Measurements from ENCODE around the gene GSX1. TPM values are rescaled to one million over a fixed set of nuclear protein-coding genes. Genes with fewer than 3 reads are reported as not detected.

GSX1 gene
- total and polyA plus RNA-seq, 9 of the 15 experiments (the other 6 are each of a cell fraction or from before 2014, with no cell fraction given), result not detected

GRCh38 chr13:27794921-27795717 lies 2.8 kb downstream of the GSX1 start:
- CTCF ChIA-PET (ENCODE audit: low intra/inter-chr PET ratio), result no interaction called here
- in situ Hi-C loops (cut with MboI), result no loop called here
- intact Hi-C loops (cut with micrococcal nuclease), result no loop called here
- FAIRE-seq (no peak), ATAC-seq (no peak), DNase-seq (ENCODE audit: extremely low read depth in 1 of 4, low spot score in 3 of 4) (no peak)
- no peak overlapping the region for H2AFZ ChIP-seq (ENCODE audit: low read depth, low read length)
- H3K36me3 ChIP-seq (ENCODE audit: control insufficient read depth, insufficient read depth, low read length), result no peaks in the 10 kb centered on the region
- H3K9me3 ChIP-seq (replicated peaks; ENCODE audit: control insufficient read depth, insufficient read depth, low read depth, low read length), result no peaks in the 10 kb centered on the region
- WGBS (ENCODE audit: insufficient coverage, low coverage, missing lambda C conversion rate), result 2% methylated on average over 28 of the region's 44 CpGs
- no peaks in the 10 kb centered on the region for H3K4me1 ChIP-seq (replicated peaks in 1 of 2; ENCODE audit: control insufficient read depth in 2 of 2, insufficient read depth in 2 of 2, low read length in 2 of 2)
- no peak overlapping the region for H3K4me3 ChIP-seq
- no peak overlapping the region for H3K27ac ChIP-seq (ENCODE audit: extremely low read depth, low read depth, low read length)
- H3K9ac ChIP-seq (ENCODE audit: insufficient read depth in 1 of 2, low read depth in 2 of 2, low read length in 2 of 2), result no peak overlapping the region
- POLR2A ChIA-PET, result no interaction called here
- no peak overlapping the region for H3K4me2 ChIP-seq (ENCODE audit: insufficient read depth, low read length)
- no peaks in the 10 kb centered on the region for H3K79me2 ChIP-seq (ENCODE audit: control insufficient read depth, insufficient read depth, low read length)
- no peaks in the 10 kb centered on the region for H4K20me1 ChIP-seq (replicated peaks; ENCODE audit: control insufficient read depth, insufficient read depth, low read length)
- no peaks in the 10 kb centered on the region for H3K9me1 ChIP-seq (ENCODE audit: control insufficient read depth, insufficient read depth, low read length)
- BruUV-seq (replicated peaks), result no TSS peak
- TF ChIP-seq E2F1 (CRISPR knock-in tag; IDR thresholded peaks at IDR 0.05) (no peak), STAT5A (IDR thresholded peaks at IDR 0.05; ENCODE audit: borderline replicate concordance, low read length) (no peak), NCOA4 (IDR thresholded peaks at IDR 0.05; ENCODE audit: partially characterized antibody) (no peak), YBX1 (IDR thresholded peaks at IDR 0.05) (no peak), CTBP1 (IDR thresholded peaks at IDR 0.05; ENCODE audit: borderline replicate concordance) (no peak), PTRF (tag; IDR thresholded peaks at IDR 0.05) (no peak), ERF (CRISPR knock-in tag; IDR thresholded peaks at IDR 0.05) (no peak)
- H3K27me3 ChIP-seq (ENCODE audit: control insufficient read depth in 2 of 2, insufficient read depth in 2 of 2, low read length in 2 of 2), result peaks cover 16 to 70% of the 10 kb centered on the region in 2 experiments

Data from K562 (cell line).